Testis (tissue), 3 donors: ENCODE measurements around the gene ITGA1. TPM values are rescaled to one million over a fixed set of nuclear protein-coding genes. Genes with fewer than 3 reads are reported as not detected.

ENCODE experiments used
- DNase-seq: peaks from one replicate; pipeline ENCODE4 v3.0.0-alpha.2; 2019
- H3K27ac ChIP-seq, 2 donors: fragments of 200-600 bp; sonication (generic); one replicate each; pipeline ENCODE4 v1.5.1; 2019
- H3K27me3 ChIP-seq: fragments of 200-600 bp; sonication (generic); one replicate; pipeline ENCODE4 v1.5.1; 2019
- H3K36me3 ChIP-seq: fragments of 200-600 bp; sonication (generic); one replicate; pipeline ENCODE4 v1.5.1; 2017; ENCODE audit warnings: low read depth; ENCODE audit errors: missing control alignments
- H3K4me1 ChIP-seq: fragments of 200-600 bp; sonication (generic); one replicate; pipeline ENCODE4 v1.5.1; 2019
- H3K4me3 ChIP-seq, 2 donors: fragments of 200-600 bp; sonication (generic); one replicate each; pipeline ENCODE4 v1.5.1; 2017 to 2019
- H3K9me3 ChIP-seq: fragments of 200-600 bp; sonication (generic); one replicate; pipeline ENCODE4 v1.5.1; 2017
- POLR2A ChIP-seq: fragments of 450-650 bp; IDR thresholded peaks from one replicate; pipeline ENCODE4 v1.6.1; 2017; ENCODE audit warnings: antibody characterized with exemption, mild to moderate bottlenecking, moderate library complexity
- WGBS, 2 donors: methylation state at CpG; one replicate each; pipeline ENCODE4 v1.1.5; 2018; 5-methylcytosine and 5-hydroxymethylcytosine counted together
- intact Hi-C: fragments of 100-400 bp; cut with DNase I; formaldehyde crosslinking; loops from one replicate; pipeline ENCODE4 v1.15.1; 2023; ENCODE audit warnings: low total_unique reads
- polyA plus RNA-seq: library from polyadenylated mRNA; stranded (reverse); fragments of 350-450 nt; fragmentation: Illumina TruSeq; extraction: RNeasy Lipid Tissue Mini Kit (QIAGEN cat#74804); gene quantifications from one replicate; pipeline ENCODE4 v1.2.3, GENCODE V29; 2014; ENCODE audit warnings: low read depth, low replicate concordance; ENCODE audit not compliant: insufficient read depth
- total RNA-seq, 2 donors: library from RNA; depleted of rRNA; stranded (reverse); fragments of >200 nt; gene quantifications; one replicate each; pipeline ENCODE4 v1.2.3, GENCODE V29; 2016
- TF ChIP-seq, protein P1 (sequence below), 3 experiments: fragments of 450-650 bp in 2 of 3; fragments of 200-600 bp in 1 of 3; sonication (generic) in 1 of 3; IDR thresholded peaks; one replicate each; pipeline ENCODE4 v1.5.1; 2016 to 2019; ENCODE audit warnings: antibody characterized with exemption in 3 of 3, mild to moderate bottlenecking in 2 of 3, moderate library complexity in 1 of 3

ITGA1 gene
- total and polyA plus RNA-seq, 3 donors from 2014 or later = 7.3 to 8.1 (median 7.5) TPM

GRCh38 chr5:52783226-52783959 lies 4.3 kb upstream of the ITGA1 start:
- Histone ChIP-seq H3K9me3 (no peaks in the 10 kb centered on the region), H3K4me1 (no peaks in the 10 kb centered on the region), H3K36me3 (no peaks in the 10 kb centered on the region), H3K27ac (no peak overlapping the region), H3K4me3 (no peak overlapping the region), H3K27me3 (no peaks in the 10 kb centered on the region)
- 84% methylated on average over 2 of the region's 2 CpGs for WGBS, 2 donors
- DNase-seq = no peak
- intact Hi-C loops = no loop called here
- TF ChIP-seq POLR2A = no peak
- TF ChIP-seq, protein P1, sequence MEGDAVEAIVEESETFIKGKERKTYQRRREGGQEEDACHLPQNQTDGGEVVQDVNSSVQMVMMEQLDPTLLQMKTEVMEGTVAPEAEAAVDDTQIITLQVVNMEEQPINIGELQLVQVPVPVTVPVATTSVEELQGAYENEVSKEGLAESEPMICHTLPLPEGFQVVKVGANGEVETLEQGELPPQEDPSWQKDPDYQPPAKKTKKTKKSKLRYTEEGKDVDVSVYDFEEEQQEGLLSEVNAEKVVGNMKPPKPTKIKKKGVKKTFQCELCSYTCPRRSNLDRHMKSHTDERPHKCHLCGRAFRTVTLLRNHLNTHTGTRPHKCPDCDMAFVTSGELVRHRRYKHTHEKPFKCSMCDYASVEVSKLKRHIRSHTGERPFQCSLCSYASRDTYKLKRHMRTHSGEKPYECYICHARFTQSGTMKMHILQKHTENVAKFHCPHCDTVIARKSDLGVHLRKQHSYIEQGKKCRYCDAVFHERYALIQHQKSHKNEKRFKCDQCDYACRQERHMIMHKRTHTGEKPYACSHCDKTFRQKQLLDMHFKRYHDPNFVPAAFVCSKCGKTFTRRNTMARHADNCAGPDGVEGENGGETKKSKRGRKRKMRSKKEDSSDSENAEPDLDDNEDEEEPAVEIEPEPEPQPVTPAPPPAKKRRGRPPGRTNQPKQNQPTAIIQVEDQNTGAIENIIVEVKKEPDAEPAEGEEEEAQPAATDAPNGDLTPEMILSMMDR (IDR thresholded peaks at IDR 0.05) = no peak

DNA sequence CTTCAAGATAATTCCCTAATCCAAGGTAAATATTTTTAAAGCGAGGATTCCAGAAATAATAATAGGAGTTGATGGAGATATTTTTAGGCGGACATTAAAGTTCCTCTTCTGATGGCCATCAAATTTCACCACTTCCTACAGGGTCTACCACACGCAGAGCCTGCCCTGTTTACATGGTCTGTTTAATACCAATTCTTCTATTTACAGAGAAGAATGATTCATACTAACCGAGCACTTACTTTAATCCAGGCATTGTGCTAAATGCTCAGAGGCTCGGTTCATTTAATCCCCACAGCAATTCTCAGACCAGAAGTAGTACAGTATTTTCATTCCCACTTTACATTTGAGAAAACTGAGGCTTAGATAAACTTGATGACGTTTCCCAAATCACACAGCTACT lies 3.0 kb upstream of the ITGA1 start:
- TF ChIP-seq, protein P1 (IDR thresholded peaks at IDR 0.05) = no peak
- no peak for TF ChIP-seq POLR2A
- no peak overlapping the region for H3K27ac ChIP-seq
- no peaks in the 10 kb centered on the region for H3K4me1 ChIP-seq
- H3K27me3 ChIP-seq = no peaks in the 10 kb centered on the region
- no peaks in the 10 kb centered on the region for H3K36me3 ChIP-seq
- no peaks in the 10 kb centered on the region for H3K9me3 ChIP-seq
- intact Hi-C loops = no loop called here
- 88 to 89% methylated on average over 6 of the region's 6 CpGs for WGBS, 2 donors
- DNase-seq = no peak
- no peak overlapping the region for H3K4me3 ChIP-seq

- no peaks in the 10 kb centered on the region for H3K4me1 ChIP-seq
- peak overlapping the region in 1 of 2 donors; percentile 23 for H3K27ac ChIP-seq
- no peaks in the 10 kb centered on the region for H3K27me3 ChIP-seq
- H3K36me3 ChIP-seq = no peaks in the 10 kb centered on the region
- WGBS, 2 donors = 38 to 47% methylated on average over 4 of the region's 4 CpGs
- intact Hi-C loops = no loop called here
- no peak for DNase-seq
- no peak overlapping the region for H3K4me3 ChIP-seq
- no peak for TF ChIP-seq POLR2A
- TF ChIP-seq, protein P1 (IDR thresholded peaks at IDR 0.05) = no peak
- no peaks in the 10 kb centered on the region for H3K9me3 ChIP-seq
Observed at GRCh38 chr5:52786391-52786790, 1.3 kb upstream of the ITGA1 start.

DNA sequence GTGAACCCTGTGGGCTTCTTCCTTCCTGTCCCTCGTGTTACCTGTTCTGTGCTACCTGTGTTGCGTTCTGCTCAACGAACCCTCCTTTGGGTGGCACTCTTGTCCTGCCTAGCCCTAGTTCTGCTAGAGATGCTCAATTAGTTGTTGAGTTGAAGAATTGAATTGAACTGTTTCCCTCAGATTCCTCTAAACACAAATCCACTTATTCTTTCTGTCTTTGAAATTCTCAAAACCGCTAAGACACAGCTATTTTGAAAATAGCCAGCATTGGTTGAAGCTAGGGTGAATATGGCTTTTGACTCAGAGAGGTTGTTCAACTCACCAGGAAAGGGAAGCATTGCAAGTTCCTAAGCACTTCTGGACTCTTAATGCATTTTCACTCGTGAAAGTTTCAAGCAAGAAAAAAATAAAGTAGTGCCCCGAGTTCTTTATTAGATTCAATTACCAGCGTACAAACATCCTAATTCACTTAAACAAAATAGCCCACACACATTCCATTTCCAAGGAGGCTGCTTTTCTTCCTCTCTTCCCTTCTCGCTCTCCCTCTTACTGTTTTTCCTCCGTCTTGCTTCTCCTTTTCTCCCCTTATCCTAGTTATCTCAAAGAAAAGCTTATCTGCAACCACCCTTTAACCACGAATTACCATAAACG lies 642 bp upstream of the ITGA1 start:
- DNase-seq = no peak
- intact Hi-C loops = no loop called here

More for the DNA sequence above, 642 bp upstream of the ITGA1 start:
- peak overlapping the region; percentile 64 to 87 for H3K27ac ChIP-seq
- peak overlapping the region; percentile 53 to 70 for H3K4me3 ChIP-seq
- H3K27me3 ChIP-seq = no peaks in the 10 kb centered on the region
- 4 to 5% methylated on average over 11 of the region's 11 CpGs for WGBS, 2 donors
- H3K9me3 ChIP-seq = no peaks in the 10 kb centered on the region
- H3K36me3 ChIP-seq = no peaks in the 10 kb centered on the region
- H3K4me1 ChIP-seq = no peaks in the 10 kb centered on the region
- TF ChIP-seq POLR2A = no peak
- TF ChIP-seq, protein P1 (IDR thresholded peaks at IDR 0.05) = no peak
